GM12878 (cell line): ENCODE results near the gene CREB5. TPM values are rescaled to one million over a fixed set of nuclear protein-coding genes. Genes with fewer than 3 reads are reported as not detected.

ENCODE experiments used
- BMI1 ChIP-seq: fragments of 450-650 bp; IDR thresholded peaks from 2 replicates; pipeline ENCODE4 v1.6.1; 2016; ENCODE audit warnings: mild to moderate bottlenecking, moderate library complexity, borderline replicate concordance
- CTCF ChIP-seq, 3 experiments: IDR thresholded peaks in 2 of 3; conservative IDR thresholded peaks in 1 of 3; 2 replicates each; pipeline ENCODE4 v1.5.1; 2011; ENCODE audit warnings: low read depth in 3 of 3, low read length in 3 of 3, mild to moderate bottlenecking in 3 of 3, control low read depth in 2 of 3, moderate library complexity in 2 of 3, inconsistent platforms in 1 of 3, mixed read lengths in 1 of 3; ENCODE audit not compliant: control insufficient read depth in 2 of 3, insufficient read depth in 1 of 3; ENCODE audit errors: extremely low read depth in 1 of 3
- EZH2 ChIP-seq: IDR thresholded peaks from 2 replicates; pipeline ENCODE4 v1.6.1; 2012; ENCODE audit warnings: low read depth, mild to moderate bottlenecking, control low read depth, inconsistent platforms, low read length, borderline replicate concordance; ENCODE audit not compliant: control insufficient read depth
- MTA3 ChIP-seq: IDR thresholded peaks from 2 replicates; pipeline ENCODE4 v1.6.1; 2012; ENCODE audit warnings: low read length, inconsistent platforms, borderline replicate concordance
- PAX5 ChIP-seq: IDR thresholded peaks from 2 replicates; pipeline ENCODE4 v1.6.1; 2011; ENCODE audit warnings: low read depth, low read length, borderline replicate concordance
- POU2F2 ChIP-seq: IDR thresholded peaks from 3 replicates; pipeline ENCODE4 v1.6.1; 2011; ENCODE audit warnings: low read depth, mild to moderate bottlenecking, low read length, borderline replicate concordance
- RBBP5 ChIP-seq: fragments of 200-600 bp; sonication (generic); conservative IDR thresholded peaks from 2 replicates; pipeline ENCODE4 v1.6.1; 2016
- YY1 ChIP-seq: IDR thresholded peaks from 2 replicates; pipeline ENCODE4 v1.6.1; 2011; ENCODE audit warnings: low read depth, mild to moderate bottlenecking, low read length
- ZNF217 ChIP-seq: fragments of 450-650 bp; IDR thresholded peaks from 2 replicates; pipeline ENCODE4 v1.6.1; 2017; ENCODE audit warnings: antibody characterized with exemption, mild to moderate bottlenecking
- polyA plus RNA-seq, 11 experiments: library from polyadenylated mRNA; depleted of rRNA in 4 of 11; unstranded in 6 of 11; stranded (reverse) in 5 of 11; fragments of >200 nt; fragmentation: Nextera tagmentation in 4 of 11; fragmentation: Illumina TruSeq in 1 of 11; extraction: Ambion mirVana in 4 of 11; extraction: Trizol in 1 of 11; gene quantifications; 1 replicate in 1 of 11; 2 replicates in 10 of 11; pipeline versions ENCODE4 v1.2.1 to v1.2.3, GENCODE V29; 2011 to 2016; ENCODE audit warnings: inconsistent platforms in 2 of 11, missing spikeins in 2 of 11, low read depth in 1 of 11
- total RNA-seq, 4 experiments: library from RNA; depleted of rRNA in 3 of 4; stranded (reverse); fragments of >200 nt in 3 of 4; fragmentation: Illumina TruSeq in 1 of 4; extraction: Trizol in 1 of 4; gene quantifications; 2 replicates each; pipeline versions ENCODE4 v1.2.1 to v1.2.3, GENCODE V29; 2013 to 2021
- TF ChIP-seq, protein P1 (sequence below): IDR thresholded peaks from 2 replicates; pipeline ENCODE4 v1.6.1; 2012; ENCODE audit warnings: improper control_type of control experiment, low read depth, low read length; ENCODE audit not compliant: insufficient replicate concordance
- TF ChIP-seq, protein P2 (sequence below): fragments of 450-650 bp; IDR thresholded peaks from 2 replicates; pipeline ENCODE4 v1.6.1; 2016; ENCODE audit warnings: mild to moderate bottlenecking, moderate library complexity, borderline replicate concordance
- TF ChIP-seq, protein P3 (sequence below): IDR thresholded peaks from 2 replicates; pipeline ENCODE4 v1.6.1; 2011; ENCODE audit warnings: mild to moderate bottlenecking, low read depth, low read length, moderate library complexity; ENCODE audit not compliant: insufficient replicate concordance

The CREB5 gene
- total and polyA plus RNA-seq, 10 of the 15 experiments (the other 5 are each of a cell fraction or from before 2014, with no cell fraction given) = 12.9 to 74.1 (median 53.0) TPM

- TF ChIP-seq, protein P1, sequence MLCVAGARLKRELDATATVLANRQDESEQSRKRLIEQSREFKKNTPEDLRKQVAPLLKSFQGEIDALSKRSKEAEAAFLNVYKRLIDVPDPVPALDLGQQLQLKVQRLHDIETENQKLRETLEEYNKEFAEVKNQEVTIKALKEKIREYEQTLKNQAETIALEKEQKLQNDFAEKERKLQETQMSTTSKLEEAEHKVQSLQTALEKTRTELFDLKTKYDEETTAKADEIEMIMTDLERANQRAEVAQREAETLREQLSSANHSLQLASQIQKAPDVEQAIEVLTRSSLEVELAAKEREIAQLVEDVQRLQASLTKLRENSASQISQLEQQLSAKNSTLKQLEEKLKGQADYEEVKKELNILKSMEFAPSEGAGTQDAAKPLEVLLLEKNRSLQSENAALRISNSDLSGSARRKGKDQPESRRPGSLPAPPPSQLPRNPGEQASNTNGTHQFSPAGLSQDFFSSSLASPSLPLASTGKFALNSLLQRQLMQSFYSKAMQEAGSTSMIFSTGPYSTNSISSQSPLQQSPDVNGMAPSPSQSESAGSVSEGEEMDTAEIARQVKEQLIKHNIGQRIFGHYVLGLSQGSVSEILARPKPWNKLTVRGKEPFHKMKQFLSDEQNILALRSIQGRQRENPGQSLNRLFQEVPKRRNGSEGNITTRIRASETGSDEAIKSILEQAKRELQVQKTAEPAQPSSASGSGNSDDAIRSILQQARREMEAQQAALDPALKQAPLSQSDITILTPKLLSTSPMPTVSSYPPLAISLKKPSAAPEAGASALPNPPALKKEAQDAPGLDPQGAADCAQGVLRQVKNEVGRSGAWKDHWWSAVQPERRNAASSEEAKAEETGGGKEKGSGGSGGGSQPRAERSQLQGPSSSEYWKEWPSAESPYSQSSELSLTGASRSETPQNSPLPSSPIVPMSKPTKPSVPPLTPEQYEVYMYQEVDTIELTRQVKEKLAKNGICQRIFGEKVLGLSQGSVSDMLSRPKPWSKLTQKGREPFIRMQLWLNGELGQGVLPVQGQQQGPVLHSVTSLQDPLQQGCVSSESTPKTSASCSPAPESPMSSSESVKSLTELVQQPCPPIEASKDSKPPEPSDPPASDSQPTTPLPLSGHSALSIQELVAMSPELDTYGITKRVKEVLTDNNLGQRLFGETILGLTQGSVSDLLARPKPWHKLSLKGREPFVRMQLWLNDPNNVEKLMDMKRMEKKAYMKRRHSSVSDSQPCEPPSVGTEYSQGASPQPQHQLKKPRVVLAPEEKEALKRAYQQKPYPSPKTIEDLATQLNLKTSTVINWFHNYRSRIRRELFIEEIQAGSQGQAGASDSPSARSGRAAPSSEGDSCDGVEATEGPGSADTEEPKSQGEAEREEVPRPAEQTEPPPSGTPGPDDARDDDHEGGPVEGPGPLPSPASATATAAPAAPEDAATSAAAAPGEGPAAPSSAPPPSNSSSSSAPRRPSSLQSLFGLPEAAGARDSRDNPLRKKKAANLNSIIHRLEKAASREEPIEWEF = no peak
- no peak for TF ChIP-seq ZNF217
- TF ChIP-seq BMI1 = peak; percentile 53; the same call in 1 of the 2 replicates
- TF ChIP-seq RBBP5 = no peak
- TF ChIP-seq YY1 = peak; percentile 42; the same call in 1 of the 2 replicates
- no peak for TF ChIP-seq POU2F2
- TF ChIP-seq, protein P2, sequence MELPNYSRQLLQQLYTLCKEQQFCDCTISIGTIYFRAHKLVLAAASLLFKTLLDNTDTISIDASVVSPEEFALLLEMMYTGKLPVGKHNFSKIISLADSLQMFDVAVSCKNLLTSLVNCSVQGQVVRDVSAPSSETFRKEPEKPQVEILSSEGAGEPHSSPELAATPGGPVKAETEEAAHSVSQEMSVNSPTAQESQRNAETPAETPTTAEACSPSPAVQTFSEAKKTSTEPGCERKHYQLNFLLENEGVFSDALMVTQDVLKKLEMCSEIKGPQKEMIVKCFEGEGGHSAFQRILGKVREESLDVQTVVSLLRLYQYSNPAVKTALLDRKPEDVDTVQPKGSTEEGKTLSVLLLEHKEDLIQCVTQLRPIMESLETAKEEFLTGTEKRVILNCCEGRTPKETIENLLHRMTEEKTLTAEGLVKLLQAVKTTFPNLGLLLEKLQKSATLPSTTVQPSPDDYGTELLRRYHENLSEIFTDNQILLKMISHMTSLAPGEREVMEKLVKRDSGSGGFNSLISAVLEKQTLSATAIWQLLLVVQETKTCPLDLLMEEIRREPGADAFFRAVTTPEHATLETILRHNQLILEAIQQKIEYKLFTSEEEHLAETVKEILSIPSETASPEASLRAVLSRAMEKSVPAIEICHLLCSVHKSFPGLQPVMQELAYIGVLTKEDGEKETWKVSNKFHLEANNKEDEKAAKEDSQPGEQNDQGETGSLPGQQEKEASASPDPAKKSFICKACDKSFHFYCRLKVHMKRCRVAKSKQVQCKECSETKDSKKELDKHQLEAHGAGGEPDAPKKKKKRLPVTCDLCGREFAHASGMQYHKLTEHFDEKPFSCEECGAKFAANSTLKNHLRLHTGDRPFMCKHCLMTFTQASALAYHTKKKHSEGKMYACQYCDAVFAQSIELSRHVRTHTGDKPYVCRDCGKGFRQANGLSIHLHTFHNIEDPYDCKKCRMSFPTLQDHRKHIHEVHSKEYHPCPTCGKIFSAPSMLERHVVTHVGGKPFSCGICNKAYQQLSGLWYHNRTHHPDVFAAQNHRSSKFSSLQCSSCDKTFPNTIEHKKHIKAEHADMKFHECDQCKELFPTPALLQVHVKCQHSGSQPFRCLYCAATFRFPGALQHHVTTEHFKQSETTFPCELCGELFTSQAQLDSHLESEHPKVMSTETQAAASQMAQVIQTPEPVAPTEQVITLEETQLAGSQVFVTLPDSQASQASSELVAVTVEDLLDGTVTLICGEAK = peak; percentile 61; the same call in 1 of the 2 replicates
- TF ChIP-seq, protein P3, sequence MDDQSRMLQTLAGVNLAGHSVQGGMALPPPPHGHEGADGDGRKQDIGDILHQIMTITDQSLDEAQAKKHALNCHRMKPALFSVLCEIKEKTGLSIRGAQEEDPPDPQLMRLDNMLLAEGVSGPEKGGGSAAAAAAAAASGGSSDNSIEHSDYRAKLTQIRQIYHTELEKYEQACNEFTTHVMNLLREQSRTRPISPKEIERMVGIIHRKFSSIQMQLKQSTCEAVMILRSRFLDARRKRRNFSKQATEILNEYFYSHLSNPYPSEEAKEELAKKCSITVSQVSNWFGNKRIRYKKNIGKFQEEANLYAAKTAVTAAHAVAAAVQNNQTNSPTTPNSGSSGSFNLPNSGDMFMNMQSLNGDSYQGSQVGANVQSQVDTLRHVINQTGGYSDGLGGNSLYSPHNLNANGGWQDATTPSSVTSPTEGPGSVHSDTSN = no peak
- TF ChIP-seq MTA3 = no peak
- no peak for TF ChIP-seq PAX5
- no peak for TF ChIP-seq EZH2
- no peak for TF ChIP-seq CTCF (IDR thresholded peaks at IDR 0.05 in 2 of 3, conservative IDR thresholded peaks at IDR 0.05 in 1 of 3; ENCODE audit: control insufficient read depth in 2 of 3, extremely low read depth in 1 of 3, insufficient read depth in 1 of 3, low read depth in 3 of 3, low read length in 3 of 3)
Observed at GRCh38 chr7:28572321-28573058, 160.2 kb downstream of the CREB5 start (continued).
